A549 (cell line): ENCODE measurements around the gene PPP2R5C.

Experiments used
- CBX2 ChIP-seq: fragments of 200-600 bp; sonication (generic); IDR thresholded peaks from 2 replicates; pipeline ENCODE4 v1.6.1; 2016; ENCODE audit warnings: low read depth, mild to moderate bottlenecking, borderline replicate concordance
- CEBPB ChIP-seq, 2 experiments: fragments of >200 bp in 1 of 2; sonication (Bioruptor Twin) in 1 of 2; formaldehyde crosslinking in 1 of 2; IDR thresholded peaks; 2 replicates each; pipeline ENCODE4 v1.6.1; 2012 to 2016
- CTCF ChIP-seq: fragments of >200 bp; sonication (Bioruptor Twin); formaldehyde crosslinking; IDR thresholded peaks from 3 replicates; pipeline ENCODE4 v1.5.1; 2016
- E2F6 ChIP-seq: IDR thresholded peaks from 2 replicates; pipeline ENCODE4 v1.6.1; 2012; ENCODE audit warnings: low read depth, borderline replicate concordance
- HOXB13 ChIP-seq: fragments of 250-450 bp; sonication (Bioruptor Pico); IDR thresholded peaks from 2 replicates; pipeline ENCODE4 v1.5.0; 2020; ENCODE audit warnings: low read depth, mild to moderate bottlenecking, moderate library complexity
- MAX ChIP-seq: IDR thresholded peaks from 2 replicates; pipeline ENCODE4 v1.6.1; 2012
- MAZ ChIP-seq: fragments of 150-350 bp; IDR thresholded peaks from 2 replicates; pipeline ENCODE4 v1.6.1; 2014; ENCODE audit warnings: antibody characterized with exemption, low read depth, low read length, borderline replicate concordance
- NFE2L2 ChIP-seq: fragments of 150-350 bp; conservative IDR thresholded peaks from 2 replicates; pipeline ENCODE4 v1.6.1; 2014; ENCODE audit warnings: low read length
- PHF8 ChIP-seq: fragments of 200-600 bp; sonication (generic); IDR thresholded peaks from 2 replicates; pipeline ENCODE4 v1.6.1; 2016; ENCODE audit warnings: low read depth, mild to moderate bottlenecking, antibody characterized with exemption, moderate library complexity, borderline replicate concordance
- POLR2A ChIP-seq: IDR thresholded peaks from 2 replicates; pipeline ENCODE4 v1.6.1; 2012; ENCODE audit warnings: mild to moderate bottlenecking, low read length
- POLR2AphosphoS2 ChIP-seq: conservative IDR thresholded peaks from 2 replicates; pipeline ENCODE4 v1.6.1; 2012; ENCODE audit warnings: low read length, improper control_type of control experiment, inconsistent platforms
- RCOR1 ChIP-seq: fragments of 150-350 bp; IDR thresholded peaks from 2 replicates; pipeline ENCODE4 v1.6.1; 2014; ENCODE audit warnings: antibody characterized with exemption, low read length, low read depth
- ZC3H11A ChIP-seq: fragments of 450-650 bp; IDR thresholded peaks from 2 replicates; pipeline ENCODE4 v1.6.1; 2014; ENCODE audit warnings: antibody characterized with exemption, mild to moderate bottlenecking
- ZSCAN20 ChIP-seq: fragments of 250-450 bp; sonication (Bioruptor Pico); IDR thresholded peaks from 2 replicates; pipeline ENCODE4 v1.8.0; 2022; ENCODE audit warnings: mild to moderate bottlenecking, moderate library complexity

- TF ChIP-seq NFE2L2 (no peak), CTCF (no peak), HOXB13 (CRISPR knock-in tag) (no peak), ZC3H11A (no peak), RCOR1 (no peak), E2F6 (no peak), PHF8 (no peak), POLR2AphosphoS2 (no peak), ZSCAN20 (no peak), POLR2A (no peak), MAX (no peak), MAZ (no peak), CBX2 (no peak), CEBPB (IDR thresholded peaks at IDR 0.05) (no peak)
These were observed 123.5 kb downstream of the PPP2R5C start for GRCh38 chr14:101884934-101885576.
